HCT116 (cell line): ENCODE measurements around the gene AKAP14.

Source experiments
- ATF3 ChIP-seq: IDR thresholded peaks from 2 replicates; pipeline ENCODE4 v1.6.1; 2012
- CEBPB ChIP-seq: IDR thresholded peaks from 2 replicates; pipeline ENCODE4 v1.6.1; 2012; ENCODE audit warnings: low read depth
- CTCF ChIP-seq, 3 experiments: fragments of 200-600 bp in 1 of 3; sonication (generic) in 1 of 3; IDR thresholded peaks in 2 of 3; conservative IDR thresholded peaks in 1 of 3; 2 replicates each; pipeline ENCODE4 v1.5.1; 2012 to 2017; ENCODE audit warnings: low read depth in 2 of 3, low read length in 2 of 3, antibody characterized with exemption in 1 of 3, borderline replicate concordance in 1 of 3, control low read depth in 1 of 3, mild to moderate bottlenecking in 1 of 3, mixed read lengths in 1 of 3, mixed run types in 1 of 3, moderate library complexity in 1 of 3; ENCODE audit not compliant: insufficient read depth in 1 of 3
- EGR1 ChIP-seq: IDR thresholded peaks from 2 replicates; pipeline ENCODE4 v1.6.1; 2012; ENCODE audit warnings: low read depth
- ELF1 ChIP-seq: IDR thresholded peaks from 2 replicates; pipeline ENCODE4 v1.6.1; 2012; ENCODE audit warnings: low read depth, borderline replicate concordance
- EZH2 ChIP-seq: fragments of 200-600 bp; sonication (generic); IDR thresholded peaks from 2 replicates; pipeline ENCODE4 v1.6.1; 2017; ENCODE audit warnings: antibody characterized with exemption, mixed run types
- EZH2phosphoT487 ChIP-seq: fragments of 200-600 bp; IDR thresholded peaks from 2 replicates; pipeline ENCODE4 v1.6.1; 2018; ENCODE audit warnings: antibody characterized with exemption, borderline replicate concordance
- POLR2A ChIP-seq: IDR thresholded peaks from 2 replicates; pipeline ENCODE4 v1.7.0; 2011; ENCODE audit warnings: borderline replicate concordance; ENCODE audit not compliant: insufficient read depth, insufficient read length; ENCODE audit errors: extremely low read depth
- POLR2AphosphoS5 ChIP-seq: IDR thresholded peaks from 2 replicates; pipeline ENCODE4 v1.6.1; 2011; ENCODE audit warnings: mild to moderate bottlenecking, low read depth, low read length, moderate library complexity
- SP1 ChIP-seq: IDR thresholded peaks from 2 replicates; pipeline ENCODE4 v1.6.1; 2012; ENCODE audit warnings: low read depth
- SRF ChIP-seq: IDR thresholded peaks from 2 replicates; pipeline ENCODE4 v1.6.1; 2012; ENCODE audit warnings: low read depth
- ZNF274 ChIP-seq: fragments of 200-500 bp; sonication (Bioruptor generic); IDR thresholded peaks from 2 replicates; pipeline ENCODE4 v1.6.1; 2014; ENCODE audit warnings: mild to moderate bottlenecking, low read depth, low read length, inconsistent platforms
- TF ChIP-seq, protein P1 (sequence below): IDR thresholded peaks from 2 replicates; pipeline ENCODE4 v1.6.1; 2012; ENCODE audit warnings: low read depth
- TF ChIP-seq, protein P2 (sequence below): IDR thresholded peaks from 2 replicates; pipeline ENCODE4 v1.6.1; 2011; ENCODE audit warnings: mild to moderate bottlenecking, low read length, moderate library complexity; ENCODE audit not compliant: insufficient replicate concordance; ENCODE audit errors: extremely low read depth

GRCh38 chrX:119917877-119918276 is 22.2 kb downstream of the AKAP14 start:
- TF ChIP-seq EZH2 (no peak), EGR1 (no peak), POLR2A (no peak), POLR2AphosphoS5 (no peak), ATF3 (no peak), CTCF (IDR thresholded peaks at IDR 0.05 in 2 of 3, conservative IDR thresholded peaks at IDR 0.05 in 1 of 3; ENCODE audit: borderline replicate concordance in 1 of 3, insufficient read depth in 1 of 3, low read depth in 2 of 3, low read length in 2 of 3) (no peak), CEBPB (no peak), SRF (no peak), ELF1 (no peak), SP1 (no peak), ZNF274 (no peak), EZH2phosphoT487 (no peak)
- TF ChIP-seq, protein P1, sequence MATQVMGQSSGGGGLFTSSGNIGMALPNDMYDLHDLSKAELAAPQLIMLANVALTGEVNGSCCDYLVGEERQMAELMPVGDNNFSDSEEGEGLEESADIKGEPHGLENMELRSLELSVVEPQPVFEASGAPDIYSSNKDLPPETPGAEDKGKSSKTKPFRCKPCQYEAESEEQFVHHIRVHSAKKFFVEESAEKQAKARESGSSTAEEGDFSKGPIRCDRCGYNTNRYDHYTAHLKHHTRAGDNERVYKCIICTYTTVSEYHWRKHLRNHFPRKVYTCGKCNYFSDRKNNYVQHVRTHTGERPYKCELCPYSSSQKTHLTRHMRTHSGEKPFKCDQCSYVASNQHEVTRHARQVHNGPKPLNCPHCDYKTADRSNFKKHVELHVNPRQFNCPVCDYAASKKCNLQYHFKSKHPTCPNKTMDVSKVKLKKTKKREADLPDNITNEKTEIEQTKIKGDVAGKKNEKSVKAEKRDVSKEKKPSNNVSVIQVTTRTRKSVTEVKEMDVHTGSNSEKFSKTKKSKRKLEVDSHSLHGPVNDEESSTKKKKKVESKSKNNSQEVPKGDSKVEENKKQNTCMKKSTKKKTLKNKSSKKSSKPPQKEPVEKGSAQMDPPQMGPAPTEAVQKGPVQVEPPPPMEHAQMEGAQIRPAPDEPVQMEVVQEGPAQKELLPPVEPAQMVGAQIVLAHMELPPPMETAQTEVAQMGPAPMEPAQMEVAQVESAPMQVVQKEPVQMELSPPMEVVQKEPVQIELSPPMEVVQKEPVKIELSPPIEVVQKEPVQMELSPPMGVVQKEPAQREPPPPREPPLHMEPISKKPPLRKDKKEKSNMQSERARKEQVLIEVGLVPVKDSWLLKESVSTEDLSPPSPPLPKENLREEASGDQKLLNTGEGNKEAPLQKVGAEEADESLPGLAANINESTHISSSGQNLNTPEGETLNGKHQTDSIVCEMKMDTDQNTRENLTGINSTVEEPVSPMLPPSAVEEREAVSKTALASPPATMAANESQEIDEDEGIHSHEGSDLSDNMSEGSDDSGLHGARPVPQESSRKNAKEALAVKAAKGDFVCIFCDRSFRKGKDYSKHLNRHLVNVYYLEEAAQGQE: no peak
- TF ChIP-seq, protein P2, sequence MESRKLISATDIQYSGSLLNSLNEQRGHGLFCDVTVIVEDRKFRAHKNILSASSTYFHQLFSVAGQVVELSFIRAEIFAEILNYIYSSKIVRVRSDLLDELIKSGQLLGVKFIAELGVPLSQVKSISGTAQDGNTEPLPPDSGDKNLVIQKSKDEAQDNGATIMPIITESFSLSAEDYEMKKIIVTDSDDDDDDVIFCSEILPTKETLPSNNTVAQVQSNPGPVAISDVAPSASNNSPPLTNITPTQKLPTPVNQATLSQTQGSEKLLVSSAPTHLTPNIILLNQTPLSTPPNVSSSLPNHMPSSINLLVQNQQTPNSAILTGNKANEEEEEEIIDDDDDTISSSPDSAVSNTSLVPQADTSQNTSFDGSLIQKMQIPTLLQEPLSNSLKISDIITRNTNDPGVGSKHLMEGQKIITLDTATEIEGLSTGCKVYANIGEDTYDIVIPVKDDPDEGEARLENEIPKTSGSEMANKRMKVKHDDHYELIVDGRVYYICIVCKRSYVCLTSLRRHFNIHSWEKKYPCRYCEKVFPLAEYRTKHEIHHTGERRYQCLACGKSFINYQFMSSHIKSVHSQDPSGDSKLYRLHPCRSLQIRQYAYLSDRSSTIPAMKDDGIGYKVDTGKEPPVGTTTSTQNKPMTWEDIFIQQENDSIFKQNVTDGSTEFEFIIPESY: no peak
